WI38 (cell line): ENCODE measurements around the gene HOMEZ.

Experiments
- H3K4me3 ChIP-seq: 2 replicates; pipeline ENCODE4 v1.5.1; 2011; ENCODE audit warnings: low read depth, mild to moderate bottlenecking, control low read depth, low read length
- TF ChIP-seq, protein P1 (sequence below): IDR thresholded peaks from 2 replicates; pipeline ENCODE4 v1.5.1; 2012; ENCODE audit warnings: low read depth, mild to moderate bottlenecking, control low read depth, low read length

The HOMEZ gene

DNA sequence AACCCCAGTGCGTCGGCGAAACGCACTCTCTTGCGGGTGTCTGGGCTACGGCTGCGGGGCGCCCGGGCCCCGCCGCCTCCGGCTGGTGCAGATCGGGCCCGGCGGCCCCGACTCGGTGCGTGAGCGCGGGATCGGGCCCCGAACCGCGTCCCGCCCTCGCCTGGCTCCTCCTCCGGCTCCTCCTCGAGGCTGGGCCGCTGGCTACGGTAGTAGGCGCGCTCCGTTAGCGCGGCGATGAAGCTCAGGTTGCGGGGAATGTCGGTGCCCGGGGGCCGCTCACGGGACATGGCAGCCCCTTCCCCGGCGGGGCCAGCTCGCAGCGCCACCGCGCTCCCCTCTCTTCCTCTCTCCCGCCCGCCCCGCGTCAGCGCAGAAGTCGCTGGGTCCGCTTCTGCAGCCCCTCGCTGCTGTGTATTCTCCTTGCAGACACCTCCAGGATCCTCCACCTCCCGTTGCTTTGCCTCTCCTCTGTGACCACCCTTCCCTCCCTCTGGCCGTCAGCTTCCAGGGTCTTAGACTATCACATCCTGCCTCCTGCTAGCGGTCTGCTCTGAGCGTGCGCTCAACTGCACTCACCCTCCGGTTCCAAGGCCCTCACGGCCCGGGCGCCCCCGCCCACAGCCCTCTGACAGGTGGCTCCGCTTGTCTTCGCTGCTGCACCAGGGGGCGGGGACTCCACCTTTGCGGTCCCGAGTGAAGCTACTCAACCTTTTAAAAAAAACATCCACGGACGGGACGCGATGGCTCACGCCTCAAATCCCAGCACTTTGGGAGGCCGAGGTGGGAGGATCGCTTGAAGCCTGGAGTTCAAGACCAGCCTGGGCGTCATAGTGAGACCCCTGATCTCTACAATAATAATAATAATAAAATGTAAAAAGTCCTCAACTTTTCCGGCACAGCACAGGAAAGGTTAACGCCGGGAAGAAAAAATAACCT, 16.6 kb upstream of the HOMEZ start, which contains the start of gene PPP1R3E:
Gene PPP1R3E (minus strand): TSS at position 570 of the 936 bp plus-strand sequence. CDS start 283 bp downstream, at position 287.
- H3K4me3 ChIP-seq, result peak within 1 kb of the TSS; percentile 68
- TF ChIP-seq, protein P1, sequence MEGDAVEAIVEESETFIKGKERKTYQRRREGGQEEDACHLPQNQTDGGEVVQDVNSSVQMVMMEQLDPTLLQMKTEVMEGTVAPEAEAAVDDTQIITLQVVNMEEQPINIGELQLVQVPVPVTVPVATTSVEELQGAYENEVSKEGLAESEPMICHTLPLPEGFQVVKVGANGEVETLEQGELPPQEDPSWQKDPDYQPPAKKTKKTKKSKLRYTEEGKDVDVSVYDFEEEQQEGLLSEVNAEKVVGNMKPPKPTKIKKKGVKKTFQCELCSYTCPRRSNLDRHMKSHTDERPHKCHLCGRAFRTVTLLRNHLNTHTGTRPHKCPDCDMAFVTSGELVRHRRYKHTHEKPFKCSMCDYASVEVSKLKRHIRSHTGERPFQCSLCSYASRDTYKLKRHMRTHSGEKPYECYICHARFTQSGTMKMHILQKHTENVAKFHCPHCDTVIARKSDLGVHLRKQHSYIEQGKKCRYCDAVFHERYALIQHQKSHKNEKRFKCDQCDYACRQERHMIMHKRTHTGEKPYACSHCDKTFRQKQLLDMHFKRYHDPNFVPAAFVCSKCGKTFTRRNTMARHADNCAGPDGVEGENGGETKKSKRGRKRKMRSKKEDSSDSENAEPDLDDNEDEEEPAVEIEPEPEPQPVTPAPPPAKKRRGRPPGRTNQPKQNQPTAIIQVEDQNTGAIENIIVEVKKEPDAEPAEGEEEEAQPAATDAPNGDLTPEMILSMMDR, result no peak

DNA sequence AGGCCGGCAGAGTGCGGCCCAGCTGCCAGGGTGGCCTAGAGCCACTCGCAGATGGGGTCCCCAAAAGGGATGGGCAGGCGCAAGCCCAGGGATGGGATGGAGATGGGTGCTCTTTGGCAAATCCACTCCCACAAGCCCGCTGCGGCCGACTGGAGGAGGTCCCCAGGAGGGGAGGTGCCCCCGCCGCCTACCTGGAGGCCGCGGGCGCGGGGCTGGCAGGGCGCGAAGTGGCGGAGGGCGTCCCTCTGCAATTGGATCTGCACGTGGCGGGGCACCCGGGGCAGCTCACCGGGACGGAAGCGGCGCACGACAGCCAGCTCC, 16.0 kb upstream of the HOMEZ start:
- TF ChIP-seq, protein P1, result no peak
- H3K4me3 ChIP-seq, result peak overlapping the region; percentile 68

- H3K4me3 ChIP-seq, result peak overlapping the region; percentile 68
- TF ChIP-seq, protein P1, result peak; percentile 47
Measured at GRCh38 chr14:23301288-23301968, 15.5 kb upstream of the HOMEZ start.

- H3K4me3 ChIP-seq, result peak overlapping the region; percentile 64
- TF ChIP-seq, protein P1, result no peak
Measured at GRCh38 chr14:23300687-23301223, 14.8 kb upstream of the HOMEZ start.

DNA sequence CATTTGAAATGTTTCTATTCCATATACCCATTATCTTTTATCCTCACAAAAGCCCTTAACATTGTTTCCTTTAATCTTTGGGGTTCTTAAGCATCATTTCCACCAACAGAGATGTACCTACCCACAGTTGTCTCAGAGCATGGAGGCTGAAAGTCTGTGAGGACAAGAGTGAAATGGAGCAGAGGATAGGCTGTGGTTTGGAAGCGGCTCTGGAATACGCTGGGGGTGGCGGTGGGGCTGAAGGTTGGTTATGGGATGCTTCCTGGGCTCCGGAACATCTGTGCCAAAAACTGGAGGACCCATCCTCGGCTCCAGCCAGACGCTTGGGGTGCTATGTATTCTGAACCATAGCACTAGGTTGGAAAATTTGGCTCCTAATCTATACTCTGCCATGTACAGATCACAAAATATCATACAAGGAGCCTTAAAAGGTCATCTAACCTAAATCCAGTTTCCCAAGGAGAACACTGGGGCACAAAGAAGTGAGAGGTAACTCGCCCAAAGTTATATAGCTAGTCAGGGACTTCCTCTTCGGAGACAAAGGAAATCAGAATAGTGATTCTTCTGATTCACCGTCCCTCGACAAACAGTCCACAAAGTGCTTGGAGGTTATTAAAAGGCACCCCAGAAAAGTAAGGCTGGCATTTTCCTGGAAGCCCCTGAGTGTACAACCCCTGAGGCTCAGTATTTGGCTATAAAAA, 14.2 kb upstream of the HOMEZ start:
- peak overlapping the region; percentile 64 for H3K4me3 ChIP-seq

DNA sequence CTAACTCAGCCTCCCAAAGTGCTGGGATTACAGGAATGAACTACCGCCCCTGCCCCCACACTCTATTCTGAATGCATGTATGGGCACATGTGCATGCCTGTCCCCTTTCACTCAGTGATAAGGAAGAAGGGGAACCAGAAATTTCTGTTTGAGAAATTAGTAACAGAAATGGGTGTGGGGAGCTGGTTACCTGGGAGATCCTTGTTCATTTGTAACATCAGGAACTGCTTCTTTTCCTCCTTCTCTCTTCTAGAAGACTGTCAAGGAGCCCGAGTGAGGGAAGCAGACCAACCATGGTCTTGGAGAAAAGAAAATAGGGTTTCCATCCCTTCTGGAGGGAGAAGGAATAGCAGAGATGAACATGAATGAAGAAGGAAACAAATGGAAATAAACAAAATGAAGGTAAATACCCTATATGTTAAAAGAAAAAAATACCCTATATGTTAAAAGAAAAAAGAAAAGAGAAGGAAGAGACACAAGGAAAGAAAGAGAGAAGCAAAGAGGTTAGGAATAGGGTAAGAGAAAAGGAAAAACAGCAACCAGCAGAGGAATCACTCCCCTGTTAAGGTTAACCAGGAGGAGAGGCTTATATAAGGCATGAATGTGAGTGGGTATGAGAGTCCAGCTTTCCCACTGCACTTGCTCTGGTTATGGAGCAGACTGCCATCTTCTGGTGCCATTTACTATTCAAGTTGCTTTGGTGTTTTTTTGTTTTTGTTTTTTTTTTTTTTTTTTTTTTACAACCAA, 13.5 kb upstream of the HOMEZ start:
- TF ChIP-seq, protein P1, result no peak
- H3K4me3 ChIP-seq, result no peak overlapping the region

More for the DNA sequence above, 14.2 kb upstream of the HOMEZ start:
- TF ChIP-seq, protein P1, result no peak
